ENCODE results near the gene PRTG.

GRCh38 chr15:55562601-55563000, 180.4 kb downstream of the PRTG start:
- TF ChIP-seq, protein P1, sequence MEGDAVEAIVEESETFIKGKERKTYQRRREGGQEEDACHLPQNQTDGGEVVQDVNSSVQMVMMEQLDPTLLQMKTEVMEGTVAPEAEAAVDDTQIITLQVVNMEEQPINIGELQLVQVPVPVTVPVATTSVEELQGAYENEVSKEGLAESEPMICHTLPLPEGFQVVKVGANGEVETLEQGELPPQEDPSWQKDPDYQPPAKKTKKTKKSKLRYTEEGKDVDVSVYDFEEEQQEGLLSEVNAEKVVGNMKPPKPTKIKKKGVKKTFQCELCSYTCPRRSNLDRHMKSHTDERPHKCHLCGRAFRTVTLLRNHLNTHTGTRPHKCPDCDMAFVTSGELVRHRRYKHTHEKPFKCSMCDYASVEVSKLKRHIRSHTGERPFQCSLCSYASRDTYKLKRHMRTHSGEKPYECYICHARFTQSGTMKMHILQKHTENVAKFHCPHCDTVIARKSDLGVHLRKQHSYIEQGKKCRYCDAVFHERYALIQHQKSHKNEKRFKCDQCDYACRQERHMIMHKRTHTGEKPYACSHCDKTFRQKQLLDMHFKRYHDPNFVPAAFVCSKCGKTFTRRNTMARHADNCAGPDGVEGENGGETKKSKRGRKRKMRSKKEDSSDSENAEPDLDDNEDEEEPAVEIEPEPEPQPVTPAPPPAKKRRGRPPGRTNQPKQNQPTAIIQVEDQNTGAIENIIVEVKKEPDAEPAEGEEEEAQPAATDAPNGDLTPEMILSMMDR (conservative IDR thresholded peaks at IDR 0.05 in 1 of 2, IDR thresholded peaks at IDR 0.05 in 1 of 2; ENCODE audit: low read depth in 1 of 2, low read length in 2 of 2) = no peak
- no peak for TF ChIP-seq EZH2 (IDR thresholded peaks at IDR 0.05; ENCODE audit: low read length, missing control alignments)

Data from fibroblast of lung (primary cell).